ENCODE measurements around the gene TNS3.
"Not testable (repeated sequence)": the region's sequence is repeated elsewhere in the genome, so short reads cannot be mapped to it uniquely, and the experiment has no call there.

TNS3 gene

GRCh38 chr7:47266799-47267198 lies 315.1 kb downstream of the TNS3 start:
- Mint-ChIP-seq H3K4me1 (ENCODE audit: low read depth) (no peaks in the 10 kb centered on the region), H3K27me3 (ENCODE audit: low read depth) (no peaks in the 10 kb centered on the region)

GRCh38 chr7:47266131-47266706 lies 315.7 kb downstream of the TNS3 start:
- H3K9me3 Mint-ChIP-seq = no peaks in the 10 kb centered on the region
- no peaks in the 10 kb centered on the region for H3K4me1 Mint-ChIP-seq (ENCODE audit: low read depth)
- no peaks in the 10 kb centered on the region for H3K27me3 Mint-ChIP-seq (ENCODE audit: low read depth)
- H3K4me3 Mint-ChIP-seq = no peak overlapping the region
- no peak overlapping the region for H3K27ac Mint-ChIP-seq
- no peaks in the 10 kb centered on the region for H3K36me3 Mint-ChIP-seq (ENCODE audit: low read depth)

More at GRCh38 chr7:47266799-47267198, 315.1 kb downstream of the TNS3 start:
- no peak overlapping the region for H3K4me3 Mint-ChIP-seq
- H3K36me3 Mint-ChIP-seq (ENCODE audit: low read depth) = no peaks in the 10 kb centered on the region
- H3K27ac Mint-ChIP-seq = no peak overlapping the region
- no peaks in the 10 kb centered on the region for H3K9me3 Mint-ChIP-seq

DNA sequence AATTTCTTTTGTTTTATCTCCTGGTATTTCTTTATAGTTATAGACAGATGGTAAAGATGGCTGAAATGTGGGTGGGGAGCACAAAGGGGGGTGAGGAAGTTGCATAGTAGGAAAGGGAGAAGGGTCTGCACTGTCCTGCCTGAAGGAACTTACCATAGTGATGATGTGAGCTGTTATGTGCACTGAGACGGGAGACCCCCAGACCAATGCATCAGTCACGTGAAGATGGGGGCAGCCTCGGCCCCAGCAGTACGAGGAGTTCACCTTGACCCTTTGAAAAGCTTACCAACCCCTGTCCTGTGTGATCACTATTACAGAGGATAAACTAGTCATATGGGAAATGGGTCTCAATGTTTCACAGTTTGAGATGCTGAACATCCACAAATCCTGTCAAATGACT lies 316.3 kb downstream of the TNS3 start:
- Mint-ChIP-seq H3K27ac (no peak overlapping the region), H3K36me3 (ENCODE audit: low read depth) (no peaks in the 10 kb centered on the region), H3K4me1 (ENCODE audit: low read depth) (no peaks in the 10 kb centered on the region), H3K4me3 (no peak overlapping the region), H3K9me3 (no peaks in the 10 kb centered on the region), H3K27me3 (ENCODE audit: low read depth) (no peaks in the 10 kb centered on the region)

GRCh38 chr7:47264021-47264651 lies 317.8 kb downstream of the TNS3 start:
- Mint-ChIP-seq H3K27me3 (ENCODE audit: low read depth) (no peaks in the 10 kb centered on the region), H3K36me3 (ENCODE audit: low read depth) (no peaks in the 10 kb centered on the region), H3K4me3 (no peak overlapping the region), H3K4me1 (ENCODE audit: low read depth) (no peaks in the 10 kb centered on the region), H3K27ac (no peak overlapping the region), H3K9me3 (no peaks in the 10 kb centered on the region)

DNA sequence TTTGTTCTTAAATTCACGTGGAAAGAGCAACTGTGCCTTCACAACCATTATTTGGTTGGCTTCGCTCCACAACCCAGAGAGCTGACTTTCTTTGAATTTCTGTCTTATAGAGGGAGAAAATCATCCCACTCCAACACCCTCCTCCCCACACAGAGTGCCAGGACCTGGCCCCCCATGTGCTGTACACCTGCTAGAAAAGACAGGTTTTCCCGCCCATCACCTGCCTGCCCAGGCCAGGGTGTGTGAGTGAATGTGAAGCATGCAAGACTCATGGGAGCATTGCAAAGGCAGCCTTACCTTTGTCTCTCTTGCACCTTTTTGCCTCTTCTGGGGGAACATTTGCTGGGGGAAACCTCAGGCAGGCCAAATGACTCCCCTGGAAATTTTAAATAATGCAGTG lies 319.0 kb downstream of the TNS3 start:
- Mint-ChIP-seq H3K4me3 (no peak overlapping the region), H3K27me3 (ENCODE audit: low read depth) (no peaks in the 10 kb centered on the region), H3K9me3 (no peaks in the 10 kb centered on the region), H3K4me1 (ENCODE audit: low read depth) (no peaks in the 10 kb centered on the region), H3K36me3 (ENCODE audit: low read depth) (no peaks in the 10 kb centered on the region), H3K27ac (no peak overlapping the region)

DNA sequence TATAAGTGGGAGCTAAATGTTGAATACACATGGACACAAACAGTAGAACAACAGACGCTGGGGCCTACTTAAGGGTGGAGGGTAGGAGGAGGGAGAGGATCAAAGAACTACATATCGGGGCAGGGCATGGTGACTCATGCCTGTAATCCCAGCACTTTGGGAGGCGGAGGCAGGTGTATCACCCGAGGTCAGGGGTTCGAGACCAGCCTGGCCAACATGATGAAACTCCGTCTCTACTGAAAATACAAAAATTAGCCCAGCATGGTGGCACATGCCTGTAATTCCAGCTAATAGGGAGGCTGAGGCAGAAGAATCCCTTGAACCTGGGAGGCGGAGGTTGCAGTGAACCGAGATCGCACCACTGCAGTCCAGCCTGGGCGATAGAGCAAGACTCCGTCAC lies 319.8 kb downstream of the TNS3 start:
- H3K4me3 Mint-ChIP-seq; H3K4me1 Mint-ChIP-seq (ENCODE audit: low read depth); H3K27me3 Mint-ChIP-seq (ENCODE audit: low read depth); H3K27ac Mint-ChIP-seq; H3K9me3 Mint-ChIP-seq; H3K36me3 Mint-ChIP-seq (ENCODE audit: low read depth): not testable (repeated sequence)

GRCh38 chr7:47260270-47260669 lies 321.6 kb downstream of the TNS3 start:
- H3K36me3 Mint-ChIP-seq (ENCODE audit: low read depth) = no peaks in the 10 kb centered on the region
- H3K27ac Mint-ChIP-seq = no peak overlapping the region

DNA sequence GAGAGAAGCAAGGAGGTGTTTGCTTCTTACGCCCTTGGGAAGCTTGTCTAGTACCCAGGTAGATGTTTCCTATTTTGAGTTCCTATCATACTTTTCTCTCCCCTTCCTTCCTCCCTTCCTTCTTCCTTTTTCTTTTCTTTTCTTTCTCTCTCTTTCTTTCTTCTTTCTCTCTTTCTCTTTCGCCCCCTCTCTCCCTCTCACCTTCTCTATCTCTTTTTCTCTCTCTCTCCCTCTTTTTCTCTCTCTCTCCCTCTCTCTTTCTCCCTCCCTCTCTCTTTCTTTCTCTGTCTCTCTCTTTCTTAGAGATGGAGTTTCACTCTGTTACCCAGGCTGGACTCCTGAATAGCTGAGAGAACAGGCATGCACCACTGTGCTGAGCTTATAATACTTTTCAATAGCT lies 322.2 kb downstream of the TNS3 start:
- H3K9me3 Mint-ChIP-seq = no peaks in the 10 kb centered on the region
- peaks cover under 1% of the 10 kb centered on the region for H3K4me1 Mint-ChIP-seq (ENCODE audit: low read depth)
- H3K36me3 Mint-ChIP-seq (ENCODE audit: low read depth) = no peaks in the 10 kb centered on the region
- no peak overlapping the region for H3K4me3 Mint-ChIP-seq
- H3K27ac Mint-ChIP-seq = no peak overlapping the region
- H3K27me3 Mint-ChIP-seq (ENCODE audit: low read depth) = peaks cover 4% of the 10 kb centered on the region

More at GRCh38 chr7:47260270-47260669, 321.6 kb downstream of the TNS3 start:
- no peak overlapping the region for H3K4me3 Mint-ChIP-seq
- no peaks in the 10 kb centered on the region for H3K9me3 Mint-ChIP-seq
- peaks cover 4% of the 10 kb centered on the region for H3K27me3 Mint-ChIP-seq (ENCODE audit: low read depth)
- H3K4me1 Mint-ChIP-seq (ENCODE audit: low read depth) = no peaks in the 10 kb centered on the region

DNA sequence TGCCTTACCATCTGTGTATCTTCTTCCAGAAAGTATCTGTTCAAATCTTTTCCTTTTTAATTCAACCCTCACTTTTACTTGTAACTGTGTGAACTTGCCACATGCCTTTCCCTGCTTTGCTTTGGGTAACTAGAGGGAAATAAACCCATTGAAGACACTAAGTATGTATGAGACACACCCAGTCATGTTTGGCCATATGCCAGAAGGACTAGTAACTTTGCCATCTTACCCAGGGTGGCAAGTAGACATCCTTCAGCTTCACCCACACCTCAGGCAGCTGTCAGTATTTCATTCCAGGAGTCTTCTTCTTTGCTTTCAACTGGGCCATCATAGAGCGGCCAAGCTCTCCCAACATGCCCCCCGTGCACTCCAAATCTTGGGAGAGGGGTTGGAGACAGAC lies 323.1 kb downstream of the TNS3 start:
- Mint-ChIP-seq H3K36me3 (ENCODE audit: low read depth) (no peaks in the 10 kb centered on the region), H3K27me3 (ENCODE audit: low read depth) (peaks cover 5% of the 10 kb centered on the region), H3K9me3 (no peaks in the 10 kb centered on the region), H3K4me1 (ENCODE audit: low read depth) (peaks cover 3% of the 10 kb centered on the region), H3K27ac (no peak overlapping the region), H3K4me3 (no peak overlapping the region)

DNA sequence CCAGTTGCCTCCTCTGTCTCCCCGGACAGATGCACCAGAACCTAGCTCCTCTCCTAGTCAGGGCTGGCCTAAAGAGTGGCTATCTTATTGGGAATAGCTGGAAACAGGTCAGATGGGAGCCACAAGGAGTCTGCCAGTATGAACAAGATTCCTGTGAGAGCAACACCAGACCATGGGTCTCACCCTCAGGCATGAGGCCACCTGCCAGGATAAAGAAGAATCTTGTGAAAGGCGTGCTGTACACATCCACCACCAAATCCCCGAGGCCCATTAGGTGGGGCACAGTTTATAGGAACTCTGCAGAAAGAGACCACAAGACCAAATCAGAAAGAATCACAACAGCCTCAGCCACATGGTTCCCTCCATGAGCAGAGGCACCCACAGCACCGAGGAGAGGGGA lies 325.9 kb downstream of the TNS3 start:
- peaks cover 16% of the 10 kb centered on the region for H3K27me3 Mint-ChIP-seq (ENCODE audit: low read depth)
- no peaks in the 10 kb centered on the region for H3K36me3 Mint-ChIP-seq (ENCODE audit: low read depth)
- no peak overlapping the region for H3K27ac Mint-ChIP-seq
- no peaks in the 10 kb centered on the region for H3K9me3 Mint-ChIP-seq
- H3K4me3 Mint-ChIP-seq = no peak overlapping the region
- H3K4me1 Mint-ChIP-seq (ENCODE audit: low read depth) = peaks cover 3% of the 10 kb centered on the region

GRCh38 chr7:47255441-47255840 lies 326.5 kb downstream of the TNS3 start:
- H3K9me3 Mint-ChIP-seq = no peaks in the 10 kb centered on the region
- H3K4me1 Mint-ChIP-seq (ENCODE audit: low read depth) = peaks cover 3% of the 10 kb centered on the region
- no peak overlapping the region for H3K4me3 Mint-ChIP-seq
- H3K27ac Mint-ChIP-seq = no peak overlapping the region
- H3K36me3 Mint-ChIP-seq (ENCODE audit: low read depth) = no peaks in the 10 kb centered on the region
- peaks cover 16% of the 10 kb centered on the region for H3K27me3 Mint-ChIP-seq (ENCODE audit: low read depth)

DNA sequence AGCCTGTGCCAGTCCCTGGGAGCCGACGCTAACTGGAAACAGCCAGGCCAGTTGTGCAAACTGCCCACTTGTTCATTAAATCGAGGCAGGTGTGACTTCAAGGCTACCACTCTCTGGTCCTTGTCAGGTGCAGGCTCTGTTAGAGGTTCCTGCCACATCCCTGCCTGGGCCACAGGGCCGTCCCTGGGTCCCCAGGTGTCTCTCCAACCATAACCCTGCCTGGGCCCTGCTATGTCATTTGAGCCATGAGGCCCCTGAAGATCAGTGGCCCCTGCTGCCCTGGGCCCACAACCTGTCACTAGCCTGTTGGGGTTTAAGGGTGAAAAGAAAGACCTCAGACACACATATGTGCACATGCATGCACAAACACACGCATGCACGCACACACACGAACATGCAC lies 326.9 kb downstream of the TNS3 start:
- Mint-ChIP-seq H3K27me3 (ENCODE audit: low read depth) (peaks cover 16% of the 10 kb centered on the region), H3K36me3 (ENCODE audit: low read depth) (no peaks in the 10 kb centered on the region), H3K27ac (no peak overlapping the region), H3K9me3 (no peaks in the 10 kb centered on the region), H3K4me1 (ENCODE audit: low read depth) (peaks cover 3% of the 10 kb centered on the region), H3K4me3 (no peak overlapping the region)

GRCh38 chr7:47254081-47254977 lies 327.6 kb downstream of the TNS3 start:
- peak overlapping the region; percentile 42 for H3K4me3 Mint-ChIP-seq
- no peak overlapping the region for H3K27ac Mint-ChIP-seq

DNA sequence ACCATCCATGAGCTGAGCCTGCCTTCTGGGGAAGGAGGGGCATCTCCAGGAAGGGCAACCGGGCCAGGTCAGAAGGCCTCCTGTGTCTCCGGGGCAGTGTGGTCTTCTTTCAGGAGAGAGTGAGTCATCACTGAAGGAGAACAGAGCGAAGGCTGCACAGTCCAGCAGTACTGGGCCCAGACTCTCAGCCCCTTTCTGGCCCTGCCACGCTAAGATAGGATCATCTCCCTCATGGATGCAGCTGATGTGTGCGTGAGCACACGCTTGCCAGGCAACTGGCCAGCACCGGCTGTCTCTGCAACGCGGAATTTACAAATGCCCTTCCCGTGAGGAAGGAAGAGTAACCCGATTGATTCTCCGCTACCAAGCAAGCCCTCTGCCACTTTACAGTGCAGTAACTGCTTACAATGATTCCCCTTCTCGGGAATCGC lies 328.2 kb downstream of the TNS3 start:
- peaks cover 16% of the 10 kb centered on the region for H3K27me3 Mint-ChIP-seq (ENCODE audit: low read depth)
- H3K4me1 Mint-ChIP-seq (ENCODE audit: low read depth) = peaks cover 3% of the 10 kb centered on the region
- H3K27ac Mint-ChIP-seq = no peak overlapping the region
- H3K9me3 Mint-ChIP-seq = no peaks in the 10 kb centered on the region
- H3K36me3 Mint-ChIP-seq (ENCODE audit: low read depth) = no peaks in the 10 kb centered on the region
- no peak overlapping the region for H3K4me3 Mint-ChIP-seq

More at GRCh38 chr7:47254081-47254977, 327.6 kb downstream of the TNS3 start:
- H3K4me1 Mint-ChIP-seq (ENCODE audit: low read depth) = peaks cover 3% of the 10 kb centered on the region
- no peaks in the 10 kb centered on the region for H3K9me3 Mint-ChIP-seq
- no peaks in the 10 kb centered on the region for H3K36me3 Mint-ChIP-seq (ENCODE audit: low read depth)
- H3K27me3 Mint-ChIP-seq (ENCODE audit: low read depth) = peaks cover 16% of the 10 kb centered on the region

- no peaks in the 10 kb centered on the region for H3K36me3 Mint-ChIP-seq (ENCODE audit: low read depth)
- no peak overlapping the region for H3K4me3 Mint-ChIP-seq
- peaks cover 3% of the 10 kb centered on the region for H3K4me1 Mint-ChIP-seq (ENCODE audit: low read depth)
- peaks cover 16% of the 10 kb centered on the region for H3K27me3 Mint-ChIP-seq (ENCODE audit: low read depth)
- H3K9me3 Mint-ChIP-seq = no peaks in the 10 kb centered on the region
- H3K27ac Mint-ChIP-seq = no peak overlapping the region
Measured at GRCh38 chr7:47252675-47253074, 329.2 kb downstream of the TNS3 start.

Data from T-helper 1 cell treated with Interleukin-12 subunit alpha and Interleukin-12 subunit beta and Interleukin-4 antibody, amounts not matched to agents 30 μg/mL and 1 μg/mL, for 36 hours (primary cell).